Fibroblast of lung (primary cell): ENCODE results near the gene COG5. TPM values are rescaled to one million over a fixed set of nuclear protein-coding genes. Genes with fewer than 3 reads are reported as not detected.

Experiments used
- DNase-seq, 2 donors: peaks; one replicate each; pipeline versions ENCODE4 v3.0.0 to v3.0.0-alpha.2; 2010; ENCODE audit warnings: low read depth in 2 of 2
- H2AFZ ChIP-seq: 2 replicates; pipeline ENCODE4 v1.5.1; 2012; ENCODE audit warnings: low read length, control low read depth, inconsistent platforms
- H3K27ac ChIP-seq: 2 replicates; pipeline ENCODE4 v1.5.1; 2011; ENCODE audit warnings: low read length, control low read depth; ENCODE audit not compliant: insufficient read depth
- H3K27me3 ChIP-seq: 2 replicates; pipeline ENCODE4 v1.5.1; 2011; ENCODE audit warnings: mild to moderate bottlenecking, low read length; ENCODE audit not compliant: control insufficient read depth, insufficient read depth
- H3K36me3 ChIP-seq: 2 replicates; pipeline ENCODE4 v1.5.1; 2011; ENCODE audit warnings: low read length; ENCODE audit not compliant: control insufficient read depth, insufficient read depth
- H3K4me1 ChIP-seq: 2 replicates; pipeline ENCODE4 v1.5.1; 2011; ENCODE audit warnings: low read length; ENCODE audit not compliant: control insufficient read depth, insufficient read depth; ENCODE audit errors: extremely low read depth
- H3K4me2 ChIP-seq: 2 replicates; pipeline ENCODE4 v1.5.1; 2011; ENCODE audit warnings: low read length, control low read depth; ENCODE audit not compliant: insufficient read depth; ENCODE audit errors: extremely low read depth
- H3K4me3 ChIP-seq, 4 experiments: fragments of 200-600 bp in 1 of 4; sonication (generic) in 1 of 4; replicated peaks in 1 of 4; 2 replicates each; pipeline ENCODE4 v1.5.1; 2011 to 2016; ENCODE audit warnings: low read length in 4 of 4, low read depth in 3 of 4, mild to moderate bottlenecking in 3 of 4, control low read depth in 2 of 4, inconsistent platforms in 1 of 4, mixed read lengths in 1 of 4; ENCODE audit not compliant: insufficient read depth in 1 of 4; ENCODE audit errors: control extremely low read depth in 1 of 4
- H3K79me2 ChIP-seq: 2 replicates; pipeline ENCODE4 v1.5.1; 2012; ENCODE audit warnings: mild to moderate bottlenecking, low read length, inconsistent platforms; ENCODE audit not compliant: control insufficient read depth, insufficient read depth
- H3K9ac ChIP-seq: 2 replicates; pipeline ENCODE4 v1.5.1; 2011; ENCODE audit warnings: mild to moderate bottlenecking, low read length, control low read depth; ENCODE audit not compliant: insufficient read depth
- H3K9me3 ChIP-seq: 2 replicates; pipeline ENCODE4 v1.5.1; 2012; ENCODE audit warnings: low read depth, low read length; ENCODE audit not compliant: control insufficient read depth, insufficient read depth
- H4K20me1 ChIP-seq: 2 replicates; pipeline ENCODE4 v1.5.1; 2011; ENCODE audit warnings: low read length; ENCODE audit not compliant: control insufficient read depth, insufficient read depth; ENCODE audit errors: extremely low read depth
- EZH2 ChIP-seq: IDR thresholded peaks from 2 replicates; pipeline ENCODE4 v1.5.1; 2012; ENCODE audit warnings: low read length, control low read depth, mild to moderate bottlenecking; ENCODE audit errors: missing control alignments
- polyA plus RNA-seq, 2 donors: library from polyadenylated mRNA; depleted of rRNA in 1 of 2; stranded (reverse) in 1 of 2; unstranded in 1 of 2; fragments of >200 nt; gene quantifications; 2 replicates each; pipeline ENCODE4 v1.2.1, GENCODE V29; 2011 to 2012; ENCODE audit warnings: missing spikeins in 1 of 2
- total RNA-seq: library from RNA; depleted of rRNA; stranded (reverse); fragments of >200 nt; gene quantifications from 2 replicates; pipeline ENCODE4 v1.2.1, GENCODE V29; 2014
- TF ChIP-seq, protein P1 (sequence below), 2 donors: IDR thresholded peaks in 1 of 2; conservative IDR thresholded peaks in 1 of 2; 1 replicate in 1 of 2; 2 replicates in 1 of 2; pipeline ENCODE4 v1.5.1; 2011 to 2012; ENCODE audit warnings: low read length in 2 of 2, control low read depth in 1 of 2, inconsistent platforms in 1 of 2, low read depth in 1 of 2, mild to moderate bottlenecking in 1 of 2

The COG5 gene
- total and polyA plus RNA-seq, 2 donors (not counting 1 experiment from before 2014, with no cell fraction given) = 34.5 to 40.3 TPM

DNA sequence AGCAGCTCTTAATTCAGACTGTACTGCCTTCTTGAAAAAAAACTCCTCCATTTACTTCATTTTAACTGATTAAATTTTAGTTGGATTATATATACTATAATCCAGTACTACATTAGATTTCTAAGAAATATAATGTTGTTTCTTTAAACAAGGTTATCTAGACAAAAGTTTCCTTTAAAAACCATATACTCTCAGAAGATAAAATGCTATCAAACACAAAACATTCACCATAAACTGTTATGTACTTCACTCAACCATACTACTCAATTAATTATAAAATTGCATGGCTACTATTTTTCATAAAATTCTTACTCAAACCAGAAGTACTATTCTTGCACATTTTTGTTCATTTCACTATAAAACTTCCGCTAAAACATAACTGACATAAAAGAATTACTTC lies 81.1 kb downstream of the COG5 start:
- Histone ChIP-seq H3K79me2 (no peaks in the 10 kb centered on the region), H3K4me3 (no peak overlapping the region), H4K20me1 (no peaks in the 10 kb centered on the region), H3K4me1 (no peaks in the 10 kb centered on the region), H3K36me3 (no peaks in the 10 kb centered on the region), H3K4me2 (no peak overlapping the region), H2AFZ (no peak overlapping the region), H3K27ac (no peak overlapping the region), H3K9ac (no peak overlapping the region), H3K9me3 (no peaks in the 10 kb centered on the region), H3K27me3 (no peaks in the 10 kb centered on the region)
- no peak for DNase-seq
- no peak for TF ChIP-seq EZH2
- TF ChIP-seq, protein P1, sequence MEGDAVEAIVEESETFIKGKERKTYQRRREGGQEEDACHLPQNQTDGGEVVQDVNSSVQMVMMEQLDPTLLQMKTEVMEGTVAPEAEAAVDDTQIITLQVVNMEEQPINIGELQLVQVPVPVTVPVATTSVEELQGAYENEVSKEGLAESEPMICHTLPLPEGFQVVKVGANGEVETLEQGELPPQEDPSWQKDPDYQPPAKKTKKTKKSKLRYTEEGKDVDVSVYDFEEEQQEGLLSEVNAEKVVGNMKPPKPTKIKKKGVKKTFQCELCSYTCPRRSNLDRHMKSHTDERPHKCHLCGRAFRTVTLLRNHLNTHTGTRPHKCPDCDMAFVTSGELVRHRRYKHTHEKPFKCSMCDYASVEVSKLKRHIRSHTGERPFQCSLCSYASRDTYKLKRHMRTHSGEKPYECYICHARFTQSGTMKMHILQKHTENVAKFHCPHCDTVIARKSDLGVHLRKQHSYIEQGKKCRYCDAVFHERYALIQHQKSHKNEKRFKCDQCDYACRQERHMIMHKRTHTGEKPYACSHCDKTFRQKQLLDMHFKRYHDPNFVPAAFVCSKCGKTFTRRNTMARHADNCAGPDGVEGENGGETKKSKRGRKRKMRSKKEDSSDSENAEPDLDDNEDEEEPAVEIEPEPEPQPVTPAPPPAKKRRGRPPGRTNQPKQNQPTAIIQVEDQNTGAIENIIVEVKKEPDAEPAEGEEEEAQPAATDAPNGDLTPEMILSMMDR (conservative IDR thresholded peaks at IDR 0.05 in 1 of 2, IDR thresholded peaks at IDR 0.05 in 1 of 2; ENCODE audit: low read depth in 1 of 2, low read length in 2 of 2) = no peak

DNA sequence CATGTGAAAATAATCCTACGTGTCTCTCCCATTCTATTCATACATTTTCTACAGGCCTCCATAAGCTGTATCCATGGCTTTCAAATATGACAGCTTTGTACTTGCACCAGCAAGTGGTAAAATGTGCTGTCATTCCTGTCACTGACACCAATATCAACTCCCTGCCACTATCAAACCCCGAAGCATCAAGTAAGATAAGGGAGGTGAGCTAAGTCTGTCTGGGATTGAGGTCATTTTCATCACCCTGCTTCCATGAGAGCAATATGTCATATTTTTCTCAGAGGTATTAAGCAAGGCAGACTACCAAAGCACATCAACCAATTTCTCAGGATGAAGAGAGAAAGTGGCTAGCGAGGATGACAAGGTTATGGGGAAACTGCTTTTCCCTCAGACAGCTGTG lies 82.8 kb downstream of the COG5 start:
- Histone ChIP-seq H3K4me3 (no peak overlapping the region), H3K79me2 (no peaks in the 10 kb centered on the region), H3K9ac (no peak overlapping the region), H3K4me2 (no peak overlapping the region), H3K27ac (no peak overlapping the region), H3K27me3 (no peaks in the 10 kb centered on the region), H2AFZ (no peak overlapping the region), H3K36me3 (no peaks in the 10 kb centered on the region), H3K4me1 (no peaks in the 10 kb centered on the region), H3K9me3 (no peaks in the 10 kb centered on the region), H4K20me1 (no peaks in the 10 kb centered on the region)
- DNase-seq = no peak
- TF ChIP-seq, protein P1 (conservative IDR thresholded peaks at IDR 0.05 in 1 of 2, IDR thresholded peaks at IDR 0.05 in 1 of 2; ENCODE audit: low read depth in 1 of 2, low read length in 2 of 2) = no peak
- TF ChIP-seq EZH2 = no peak

DNA sequence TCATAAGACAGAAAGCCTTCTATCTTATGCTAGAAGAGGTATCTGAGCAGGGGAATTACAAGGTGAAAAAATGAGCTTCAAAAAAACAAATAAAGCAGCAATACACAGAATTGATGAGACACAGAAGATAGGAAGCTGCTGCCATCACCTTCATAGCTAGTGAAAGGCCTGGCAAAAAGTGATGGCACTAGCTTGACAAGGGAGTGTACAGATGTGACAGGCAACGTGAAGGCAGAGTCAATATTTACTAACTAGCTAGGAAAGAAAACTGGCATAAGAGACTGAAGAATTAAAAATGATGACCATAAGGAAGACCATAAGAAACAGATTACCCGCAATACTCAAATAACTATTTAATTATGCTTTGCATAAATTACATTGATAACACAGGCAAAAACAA lies 84.4 kb downstream of the COG5 start:
- Histone ChIP-seq H3K4me2 (no peak overlapping the region), H3K36me3 (no peaks in the 10 kb centered on the region)
- no peak for TF ChIP-seq EZH2
- TF ChIP-seq, protein P1 (conservative IDR thresholded peaks at IDR 0.05 in 1 of 2, IDR thresholded peaks at IDR 0.05 in 1 of 2; ENCODE audit: low read depth in 1 of 2, low read length in 2 of 2) = no peak

More for the DNA sequence above, 84.4 kb downstream of the COG5 start:
- Histone ChIP-seq H3K4me1 (no peaks in the 10 kb centered on the region), H3K4me3 (no peak overlapping the region), H3K79me2 (no peaks in the 10 kb centered on the region), H3K27ac (no peak overlapping the region), H2AFZ (no peak overlapping the region), H4K20me1 (no peaks in the 10 kb centered on the region), H3K9me3 (no peaks in the 10 kb centered on the region), H3K27me3 (no peaks in the 10 kb centered on the region), H3K9ac (no peak overlapping the region)
- no peak for DNase-seq
